Fibroblast of skin of left biceps (primary cell): Measurements from ENCODE around the gene RCCD1.

ENCODE experiments used
- DNase-seq, 2 experiments: peaks; one replicate each; pipeline ENCODE4 v3.0.0-alpha.2; 2013; ENCODE audit warnings: low read depth in 2 of 2

RCCD1 gene

DNA sequence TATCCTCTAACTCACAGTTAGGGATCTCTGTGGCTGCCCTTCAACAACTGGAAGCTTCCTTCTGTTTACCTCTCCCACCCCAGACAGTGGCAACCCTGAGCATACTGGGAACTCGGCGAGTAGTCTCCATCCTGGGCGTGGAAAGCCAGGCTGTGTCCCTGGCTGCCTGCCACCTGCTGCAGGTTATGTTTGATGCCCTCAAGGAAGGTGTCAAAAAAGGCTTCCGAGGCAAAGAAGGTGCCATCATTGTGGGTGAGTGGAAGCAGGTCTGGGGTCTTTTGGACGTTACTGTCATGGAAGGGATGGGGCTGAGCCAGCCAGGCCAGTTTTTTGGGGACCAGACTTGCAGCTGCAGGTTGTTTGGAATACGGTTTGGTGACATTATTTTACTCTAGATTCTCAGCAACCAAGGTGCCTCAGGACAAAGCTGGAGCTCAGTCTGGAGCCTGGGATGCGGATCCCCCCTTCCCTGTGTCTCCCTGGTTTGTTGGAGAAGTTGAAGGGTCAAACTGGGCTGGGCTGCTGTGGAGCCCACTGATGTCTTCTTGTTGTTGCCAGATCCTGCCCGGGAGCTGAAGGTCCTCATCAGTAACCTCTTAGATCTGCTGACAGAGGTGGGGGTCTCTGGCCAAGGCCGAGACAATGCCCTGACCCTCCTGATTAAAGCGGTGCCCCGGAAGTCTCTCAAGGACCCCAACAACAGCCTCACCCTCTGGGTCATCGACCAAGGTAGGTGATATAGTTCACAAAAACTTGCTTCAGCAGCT, 12.1 kb upstream of the RCCD1 start:
- DNase-seq: no peak

- DNase-seq: no peak
These were observed 9.6 kb upstream of the RCCD1 start for GRCh38 chr15:90945091-90945490.

DNA sequence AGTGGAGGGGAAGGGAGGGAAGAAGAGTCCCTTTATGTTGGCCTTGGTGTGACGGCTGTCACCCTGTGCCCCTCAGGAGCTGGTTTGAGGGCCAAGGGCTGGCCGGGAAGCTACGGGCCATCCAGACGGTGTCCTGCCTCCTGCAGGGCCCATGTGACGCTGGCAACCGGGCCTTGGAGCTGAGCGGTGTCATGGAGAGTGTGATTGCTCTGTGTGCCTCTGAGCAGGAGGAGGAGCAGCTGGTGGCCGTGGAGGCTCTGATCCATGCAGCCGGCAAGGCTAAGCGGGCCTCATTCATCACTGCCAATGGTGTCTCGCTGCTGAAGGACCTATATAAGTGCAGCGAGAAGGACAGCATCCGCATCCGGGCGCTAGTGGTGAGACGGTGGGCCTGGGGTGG, 8.1 kb upstream of the RCCD1 start:
- DNase-seq: no peak

DNA sequence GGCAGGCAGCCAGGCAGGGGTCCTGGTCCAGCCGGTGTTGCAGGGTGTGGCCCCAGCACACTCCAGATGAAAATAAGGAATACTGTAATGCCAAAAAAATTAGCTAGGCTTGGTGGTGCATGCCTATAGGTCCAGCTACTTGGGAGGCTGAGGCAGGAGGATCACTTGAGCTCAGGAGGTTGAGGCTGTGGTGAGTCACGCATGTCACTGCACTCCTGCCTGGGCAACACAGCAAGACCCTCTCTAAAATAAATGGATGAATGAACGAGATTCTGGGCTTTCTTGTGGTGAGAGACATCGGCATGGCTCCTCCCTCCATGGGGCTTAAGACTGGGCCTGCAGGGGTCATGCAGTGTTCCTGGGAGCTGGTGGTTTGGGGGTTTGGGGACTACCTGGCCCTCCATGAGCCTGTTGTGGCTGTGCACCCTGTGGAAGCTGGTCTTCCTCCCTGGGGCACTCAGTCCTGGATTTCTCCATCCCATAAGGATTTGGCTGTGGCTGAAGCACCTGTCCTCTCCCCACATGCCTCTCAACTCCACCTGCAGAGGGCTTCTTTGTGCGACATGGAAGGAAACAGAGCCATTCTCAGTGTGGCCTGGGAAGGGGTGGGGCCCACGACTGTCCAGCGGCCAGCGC, 7.6 kb upstream of the RCCD1 start:
- no peak for DNase-seq

DNA sequence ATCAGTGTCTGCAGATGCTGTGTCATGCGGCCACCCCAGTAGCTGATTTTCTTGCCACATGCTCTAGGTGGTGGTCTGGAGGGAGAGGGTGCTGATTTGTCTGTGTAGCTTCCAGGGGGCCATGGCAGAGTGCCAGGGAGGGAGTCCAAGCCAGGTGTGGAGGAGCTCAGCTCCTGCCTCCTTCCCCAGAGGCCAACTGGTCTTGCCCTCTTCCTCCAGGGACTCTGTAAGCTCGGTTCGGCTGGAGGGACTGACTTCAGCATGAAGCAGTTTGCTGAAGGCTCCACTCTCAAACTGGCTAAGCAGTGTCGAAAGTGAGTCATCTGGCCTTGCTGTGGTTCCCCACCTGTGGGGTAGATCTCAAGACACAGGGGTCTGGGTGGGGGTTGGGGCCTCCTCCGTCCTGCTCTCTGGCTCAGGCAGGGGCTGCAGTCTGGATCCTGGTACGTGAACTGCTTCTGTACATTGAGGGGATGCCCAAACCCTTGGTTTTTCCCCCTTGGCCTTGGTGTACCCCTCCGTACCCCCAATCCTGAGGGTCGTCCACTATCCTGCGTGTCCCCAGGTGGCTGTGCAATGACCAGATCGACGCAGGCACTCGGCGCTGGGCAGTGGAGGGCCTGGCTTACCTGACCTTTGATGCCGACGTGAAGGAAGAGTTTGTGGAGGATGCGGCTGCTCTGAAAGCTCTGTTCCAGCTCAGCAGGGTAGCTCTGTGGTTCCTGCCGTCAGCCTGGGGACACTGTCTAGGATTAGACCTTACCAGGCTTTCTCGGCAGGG, 6.9 kb upstream of the RCCD1 start:
- no peak for DNase-seq

GRCh38 chr15:90948506-90948905, 6.2 kb upstream of the RCCD1 start:
- no peak for DNase-seq

DNA sequence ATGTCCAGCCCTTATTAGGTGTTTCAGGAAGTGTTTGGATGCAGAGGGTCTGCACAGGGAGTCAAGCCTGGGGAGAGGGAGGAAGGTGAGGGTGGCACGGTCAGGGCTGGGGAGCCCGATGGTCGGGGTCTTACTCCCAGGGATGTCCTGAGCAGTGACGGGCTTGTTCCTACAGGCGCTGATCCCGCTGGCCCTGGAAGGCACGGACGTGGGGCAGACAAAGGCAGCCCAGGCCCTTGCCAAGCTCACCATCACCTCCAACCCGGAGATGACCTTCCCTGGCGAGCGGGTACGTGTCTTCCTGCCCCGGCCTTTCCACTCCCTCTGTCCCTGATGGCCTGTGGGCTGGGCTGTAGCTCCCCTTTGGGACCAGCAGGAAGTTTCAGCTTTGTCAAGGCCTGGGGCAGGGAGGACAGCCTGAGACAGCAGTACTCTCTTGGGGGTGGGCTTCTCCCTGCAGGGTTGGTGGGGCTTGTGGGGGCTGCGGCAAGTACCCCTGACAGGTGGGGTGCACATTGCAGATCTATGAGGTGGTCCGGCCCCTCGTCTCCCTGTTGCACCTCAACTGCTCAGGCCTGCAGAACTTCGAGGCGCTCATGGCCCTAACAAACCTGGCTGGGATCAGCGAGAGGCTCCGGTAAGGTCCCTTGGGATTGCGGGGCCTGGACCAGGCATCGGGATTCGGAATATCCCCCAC, 4.6 kb upstream of the RCCD1 start:
- no peak for DNase-seq

GRCh38 chr15:90950676-90951075, 4.0 kb upstream of the RCCD1 start:
- no peak for DNase-seq

GRCh38 chr15:90952901-90953677, 1.6 kb upstream of the RCCD1 start:
- no peak for DNase-seq

GRCh38 chr15:90953947-90954711, 555 bp upstream of the RCCD1 start:
- DNase-seq: no peak

- DNase-seq: no peak
These were observed 1.1 kb downstream of the RCCD1 start for GRCh38 chr15:90955624-90956273.

DNA sequence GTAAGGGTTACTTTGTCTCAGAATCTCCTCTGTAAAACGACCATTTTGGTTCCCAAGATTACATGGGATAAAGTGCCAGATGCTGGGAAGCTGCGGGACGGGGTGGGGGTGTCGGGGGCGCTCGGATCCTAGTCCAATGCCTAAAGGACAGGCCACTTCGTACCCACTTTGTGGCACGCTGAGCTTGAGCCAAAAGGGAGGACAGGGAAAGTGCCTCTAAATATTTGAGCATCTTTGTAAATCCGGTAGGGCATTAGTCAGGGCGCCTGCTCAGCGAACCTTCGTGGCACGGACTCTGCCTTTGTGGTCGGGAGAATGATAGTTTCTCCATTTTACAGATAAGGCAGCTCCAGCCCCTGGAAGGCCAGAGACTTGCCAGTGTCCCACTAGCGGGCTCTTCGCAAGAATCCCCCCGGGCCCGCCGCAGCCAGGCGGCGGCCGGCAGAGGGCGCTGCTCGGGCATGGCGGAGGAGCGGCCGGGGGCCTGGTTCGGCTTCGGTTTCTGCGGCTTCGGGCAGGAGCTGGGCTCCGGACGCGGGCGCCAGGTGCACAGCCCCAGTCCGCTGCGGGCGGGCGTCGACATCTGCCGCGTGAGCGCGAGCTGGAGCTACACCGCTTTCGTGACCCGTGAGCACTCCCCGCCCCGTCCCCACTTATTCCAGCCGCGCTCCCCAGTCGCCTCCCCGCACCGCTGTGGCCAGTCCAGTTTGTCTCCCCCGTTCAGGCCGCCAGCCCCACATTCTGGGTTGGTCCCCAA, 1.8 kb downstream of the RCCD1 start:
- DNase-seq: peak in 1 of 2 experiments; percentile 20

GRCh38 chr15:90957031-90957790, 2.5 kb downstream of the RCCD1 start:
- no peak for DNase-seq

DNA sequence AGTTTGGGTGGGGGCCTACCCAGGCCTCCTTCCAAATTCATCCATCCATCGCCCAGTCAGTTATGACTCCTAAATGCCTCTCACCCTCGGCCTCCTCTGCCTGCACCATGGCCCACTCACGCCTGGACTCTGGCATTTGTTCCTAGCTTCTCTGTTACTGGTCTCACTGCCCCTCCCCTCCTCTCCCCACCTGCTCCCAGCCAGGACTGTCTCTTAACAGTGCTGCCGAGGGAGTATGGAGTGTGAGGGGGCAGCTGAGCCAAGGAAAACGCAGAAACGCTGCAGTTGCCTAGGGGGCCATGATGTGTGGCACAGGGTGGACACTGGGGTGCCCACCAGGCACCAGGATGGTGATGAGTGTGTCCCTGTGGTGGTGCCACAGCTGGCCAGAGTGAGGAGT, 3.1 kb downstream of the RCCD1 start:
- no peak for DNase-seq

- DNase-seq: no peak
These were observed 4.4 kb downstream of the RCCD1 start for GRCh38 chr15:90959028-90959595.

- DNase-seq: no peak
These were observed 5.2 kb downstream of the RCCD1 start for GRCh38 chr15:90959894-90960293.

GRCh38 chr15:90960298-90961091, 5.8 kb downstream of the RCCD1 start:
- no peak for DNase-seq
